ENCODE data around the gene RAG1.

Gene RAG1

DNA sequence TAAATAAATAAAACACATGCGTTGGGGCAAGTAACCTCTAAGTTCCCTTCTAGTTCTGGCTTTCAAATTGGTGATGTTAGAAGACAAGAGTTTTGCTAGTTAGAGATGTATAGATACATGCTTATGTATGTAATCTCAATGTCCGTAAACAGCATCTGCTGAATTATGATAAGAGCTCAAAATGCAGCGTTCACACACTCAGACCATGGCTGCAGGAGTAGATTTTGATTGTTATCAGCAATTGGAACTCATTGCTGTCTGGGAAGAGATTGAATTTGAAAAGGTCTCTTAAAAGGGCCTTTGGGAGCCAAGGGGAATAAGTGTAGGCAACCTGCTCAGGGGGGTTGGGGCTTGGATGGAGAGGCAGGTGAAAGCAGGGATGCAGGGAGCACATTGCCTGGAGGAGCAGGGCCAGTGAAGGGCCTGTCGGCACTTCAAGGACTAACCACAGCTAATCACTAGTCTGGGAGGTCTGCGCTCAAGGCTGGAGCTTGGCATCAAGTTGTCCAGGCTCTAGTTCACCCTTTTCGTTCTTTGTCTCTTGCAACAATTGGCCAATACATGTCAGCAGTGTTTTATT, 2.7 kb upstream of the RAG1 start:
- no peaks in the 10 kb centered on the region for H3K36me3 ChIP-seq (ENCODE audit: control insufficient read depth, insufficient read depth, low read length)
- H3K9me3 ChIP-seq (ENCODE audit: control insufficient read depth, low read length) = no peaks in the 10 kb centered on the region
- 87 to 92% methylated on average over 5 of the region's 6 CpGs for WGBS, 2 experiments (ENCODE audit: insufficient coverage in 2 of 2)
- no peak overlapping the region for H3K27ac ChIP-seq (ENCODE audit: low read depth, low read length, severe bottlenecking)
- no peak overlapping the region for H3K4me3 ChIP-seq (ENCODE audit: extremely low read depth, insufficient read depth, low read length, poor library complexity, severe bottlenecking)
- no peaks in the 10 kb centered on the region for H3K4me1 ChIP-seq (ENCODE audit: control insufficient read depth, insufficient read depth, low read length, poor library complexity, severe bottlenecking)

DNA sequence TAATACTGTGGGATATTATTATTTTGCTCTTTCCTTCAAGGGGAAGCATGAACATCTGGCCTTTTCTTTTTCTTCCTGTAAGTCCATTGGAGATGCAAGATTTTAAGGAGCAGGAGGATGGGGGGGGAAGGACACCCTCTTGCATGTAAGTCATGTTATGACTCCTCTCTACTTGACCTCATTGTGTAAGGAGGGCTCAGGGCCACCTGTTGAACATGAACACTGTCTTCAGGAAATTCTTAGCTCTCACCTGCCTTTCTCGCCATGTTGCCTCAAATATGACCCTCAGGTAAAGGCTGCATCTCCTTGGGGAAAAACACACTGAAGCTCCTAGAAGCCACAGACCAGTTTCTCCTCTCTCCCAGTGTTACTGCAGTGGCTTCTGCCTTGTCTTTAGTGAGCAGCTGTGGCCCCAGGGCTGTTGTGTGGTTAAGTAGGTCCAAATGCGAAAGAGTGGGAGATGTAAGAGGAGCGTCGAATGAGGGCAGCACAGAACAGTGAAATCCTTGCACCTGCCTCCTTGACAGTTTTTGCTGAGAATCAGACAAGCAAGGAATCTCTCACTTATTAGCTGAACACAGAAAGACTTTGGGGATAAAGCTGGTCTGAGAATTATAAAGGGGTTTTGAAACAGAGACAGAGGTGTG, 1.3 kb upstream of the RAG1 start:
- Histone ChIP-seq H3K4me1 (ENCODE audit: control insufficient read depth, insufficient read depth, low read length, poor library complexity, severe bottlenecking) (no peaks in the 10 kb centered on the region), H3K9me3 (ENCODE audit: control insufficient read depth, low read length) (no peaks in the 10 kb centered on the region), H3K27ac (ENCODE audit: low read depth, low read length, severe bottlenecking) (no peak overlapping the region), H3K4me3 (ENCODE audit: extremely low read depth, insufficient read depth, low read length, poor library complexity, severe bottlenecking) (no peak overlapping the region), H3K36me3 (ENCODE audit: control insufficient read depth, insufficient read depth, low read length) (no peaks in the 10 kb centered on the region)
- 83 to 90% methylated on average over 3 to 4 of the region's 4 CpGs for WGBS, 2 experiments (ENCODE audit: insufficient coverage in 2 of 2)

DNA sequence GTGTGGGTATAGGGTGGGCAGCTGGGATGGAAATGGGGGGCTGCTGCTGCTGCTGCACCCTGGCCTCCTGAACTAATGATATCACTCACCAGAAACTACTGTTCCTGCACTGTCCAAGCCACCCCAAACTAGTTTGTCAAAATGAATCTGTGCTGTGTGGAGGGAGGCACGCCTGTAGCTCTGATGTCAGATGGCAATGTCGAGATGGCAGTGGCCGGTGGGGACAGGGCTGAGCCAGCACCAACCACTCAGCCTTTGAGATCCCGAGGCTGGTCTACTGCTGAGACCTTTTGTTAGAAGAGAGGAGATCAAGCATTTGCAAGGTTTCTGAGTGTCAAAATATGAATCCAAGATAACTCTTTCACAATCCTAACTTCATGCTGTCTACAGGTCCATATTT, 1.3 kb downstream of the RAG1 start:
- no peaks in the 10 kb centered on the region for H3K36me3 ChIP-seq (ENCODE audit: control insufficient read depth, insufficient read depth, low read length)
- no peaks in the 10 kb centered on the region for H3K9me3 ChIP-seq (ENCODE audit: control insufficient read depth, low read length)
- no peak overlapping the region for H3K4me3 ChIP-seq (ENCODE audit: extremely low read depth, insufficient read depth, low read length, poor library complexity, severe bottlenecking)
- H3K27ac ChIP-seq (ENCODE audit: low read depth, low read length, severe bottlenecking) = no peak overlapping the region
- no peaks in the 10 kb centered on the region for H3K4me1 ChIP-seq (ENCODE audit: control insufficient read depth, insufficient read depth, low read length, poor library complexity, severe bottlenecking)
- WGBS, 2 experiments (ENCODE audit: insufficient coverage in 2 of 2) = 75 to 94% methylated on average over 4 of the region's 4 CpGs

DNA sequence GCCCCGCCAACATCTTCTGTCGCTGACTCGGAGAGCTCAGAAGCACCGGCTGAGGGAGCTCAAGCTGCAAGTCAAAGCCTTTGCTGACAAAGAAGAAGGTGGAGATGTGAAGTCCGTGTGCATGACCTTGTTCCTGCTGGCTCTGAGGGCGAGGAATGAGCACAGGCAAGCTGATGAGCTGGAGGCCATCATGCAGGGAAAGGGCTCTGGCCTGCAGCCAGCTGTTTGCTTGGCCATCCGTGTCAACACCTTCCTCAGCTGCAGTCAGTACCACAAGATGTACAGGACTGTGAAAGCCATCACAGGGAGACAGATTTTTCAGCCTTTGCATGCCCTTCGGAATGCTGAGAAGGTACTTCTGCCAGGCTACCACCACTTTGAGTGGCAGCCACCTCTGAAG, 6.7 kb downstream of the RAG1 start:
- no peaks in the 10 kb centered on the region for H3K9me3 ChIP-seq (ENCODE audit: control insufficient read depth, low read length)
- H3K27ac ChIP-seq (ENCODE audit: low read depth, low read length, severe bottlenecking) = no peak overlapping the region
- no peaks in the 10 kb centered on the region for H3K36me3 ChIP-seq (ENCODE audit: control insufficient read depth, insufficient read depth, low read length)
- no peaks in the 10 kb centered on the region for H3K4me1 ChIP-seq (ENCODE audit: control insufficient read depth, insufficient read depth, low read length, poor library complexity, severe bottlenecking)
- no peak overlapping the region for H3K4me3 ChIP-seq (ENCODE audit: extremely low read depth, insufficient read depth, low read length, poor library complexity, severe bottlenecking)
- 89 to 96% methylated on average over 8 of the region's 8 CpGs for WGBS, 2 experiments (ENCODE audit: insufficient coverage in 2 of 2)

DNA sequence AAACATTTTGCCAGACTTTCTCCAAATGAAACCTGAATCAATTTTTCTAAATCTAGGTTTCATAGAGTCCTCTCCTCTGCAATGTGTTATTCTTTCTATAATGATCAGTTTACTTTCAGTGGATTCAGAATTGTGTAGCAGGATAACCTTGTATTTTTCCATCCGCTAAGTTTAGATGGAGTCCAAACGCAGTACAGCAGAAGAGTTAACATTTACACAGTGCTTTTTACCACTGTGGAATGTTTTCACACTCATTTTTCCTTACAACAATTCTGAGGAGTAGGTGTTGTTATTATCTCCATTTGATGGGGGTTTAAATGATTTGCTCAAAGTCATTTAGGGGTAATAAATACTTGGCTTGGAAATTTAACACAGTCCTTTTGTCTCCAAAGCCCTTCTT, 9.6 kb downstream of the RAG1 start:
- H3K4me1 ChIP-seq (ENCODE audit: control insufficient read depth, insufficient read depth, low read length, poor library complexity, severe bottlenecking) = no peaks in the 10 kb centered on the region
- H3K36me3 ChIP-seq (ENCODE audit: control insufficient read depth, insufficient read depth, low read length) = no peaks in the 10 kb centered on the region
- H3K9me3 ChIP-seq (ENCODE audit: control insufficient read depth, low read length) = peaks cover 10% of the 10 kb centered on the region
- H3K4me3 ChIP-seq (ENCODE audit: extremely low read depth, insufficient read depth, low read length, poor library complexity, severe bottlenecking) = no peak overlapping the region
- WGBS, 2 experiments (ENCODE audit: insufficient coverage in 2 of 2) = no CpG with 5 or more reads among the region's 2 CpGs
- H3K27ac ChIP-seq (ENCODE audit: low read depth, low read length, severe bottlenecking) = peak overlapping the region; percentile 47

DNA sequence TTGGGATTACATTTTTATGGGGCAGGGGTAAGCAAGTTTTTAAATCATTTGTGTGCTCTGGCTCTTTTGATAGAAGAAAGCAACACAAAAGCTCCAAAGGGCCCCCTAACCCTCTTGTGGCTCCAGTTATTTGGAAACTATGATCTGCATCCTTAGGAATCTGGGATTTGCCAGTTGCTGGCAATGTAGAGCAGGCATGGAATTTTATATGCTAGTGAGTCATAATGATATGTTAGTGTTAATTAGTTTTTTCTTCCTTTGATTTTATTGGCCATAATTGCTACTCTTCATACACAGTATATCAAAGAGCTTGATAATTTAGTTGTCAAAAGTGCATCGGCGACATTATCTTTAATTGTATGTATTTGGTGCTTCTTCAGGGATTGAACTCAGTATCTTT, 10.1 kb downstream of the RAG1 start:
- H3K9me3 ChIP-seq (ENCODE audit: control insufficient read depth, low read length) = peaks cover 10% of the 10 kb centered on the region
- no peaks in the 10 kb centered on the region for H3K4me1 ChIP-seq (ENCODE audit: control insufficient read depth, insufficient read depth, low read length, poor library complexity, severe bottlenecking)
- H3K27ac ChIP-seq (ENCODE audit: low read depth, low read length, severe bottlenecking) = peak overlapping the region; percentile 47
- no peaks in the 10 kb centered on the region for H3K36me3 ChIP-seq (ENCODE audit: control insufficient read depth, insufficient read depth, low read length)
- H3K4me3 ChIP-seq (ENCODE audit: extremely low read depth, insufficient read depth, low read length, poor library complexity, severe bottlenecking) = no peak overlapping the region
- no CpG with 5 or more reads among the region's 2 CpGs for WGBS, 2 experiments (ENCODE audit: insufficient coverage in 2 of 2)

DNA sequence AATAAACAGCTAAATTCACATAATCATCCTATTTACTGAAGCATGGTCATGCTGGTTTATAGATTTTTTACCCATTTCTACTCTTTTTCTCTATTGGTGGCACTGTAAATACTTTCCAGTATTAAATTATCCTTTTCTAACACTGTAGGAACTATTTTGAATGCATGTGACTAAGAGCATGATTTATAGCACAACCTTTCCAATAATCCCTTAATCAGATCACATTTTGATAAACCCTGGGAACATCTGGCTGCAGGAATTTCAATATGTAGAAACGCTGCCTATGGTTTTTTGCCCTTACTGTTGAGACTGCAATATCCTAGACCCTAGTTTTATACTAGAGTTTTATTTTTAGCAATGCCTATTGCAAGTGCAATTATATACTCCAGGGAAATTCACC, 10.7 kb downstream of the RAG1 start:
- WGBS, 2 experiments (ENCODE audit: insufficient coverage in 2 of 2) = no CpG with 5 or more reads among the region's 1 CpG
- no peaks in the 10 kb centered on the region for H3K36me3 ChIP-seq (ENCODE audit: control insufficient read depth, insufficient read depth, low read length)
- H3K4me3 ChIP-seq (ENCODE audit: extremely low read depth, insufficient read depth, low read length, poor library complexity, severe bottlenecking) = no peak overlapping the region
- peaks cover 10% of the 10 kb centered on the region for H3K9me3 ChIP-seq (ENCODE audit: control insufficient read depth, low read length)
- H3K4me1 ChIP-seq (ENCODE audit: control insufficient read depth, insufficient read depth, low read length, poor library complexity, severe bottlenecking) = no peaks in the 10 kb centered on the region
- no peak overlapping the region for H3K27ac ChIP-seq (ENCODE audit: low read depth, low read length, severe bottlenecking)

DNA sequence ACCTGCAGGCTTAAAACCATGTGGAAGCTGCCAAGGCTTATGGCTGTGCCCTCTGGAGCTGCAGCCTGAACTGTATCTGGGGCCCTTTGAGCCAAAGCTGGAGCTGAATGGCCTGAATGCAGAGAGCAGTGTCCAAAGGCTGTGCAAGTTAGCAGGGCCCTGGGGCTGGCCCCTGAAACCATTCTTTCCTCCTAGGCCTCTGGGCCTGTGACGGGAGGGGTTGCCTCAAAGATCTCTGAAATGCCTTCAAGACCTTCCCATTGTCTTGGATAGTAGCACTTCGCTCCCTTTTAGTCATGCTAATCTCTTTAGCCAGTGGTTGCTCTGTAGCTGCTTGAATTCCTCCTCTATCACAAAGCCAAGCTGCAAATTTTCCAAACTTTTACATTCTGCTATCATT, 13.7 kb downstream of the RAG1 start:
- peaks cover 10% of the 10 kb centered on the region for H3K9me3 ChIP-seq (ENCODE audit: control insufficient read depth, low read length)
- H3K27ac ChIP-seq (ENCODE audit: low read depth, low read length, severe bottlenecking) = no peak overlapping the region
- H3K4me1 ChIP-seq (ENCODE audit: control insufficient read depth, insufficient read depth, low read length, poor library complexity, severe bottlenecking) = no peaks in the 10 kb centered on the region
- WGBS, 2 experiments (ENCODE audit: insufficient coverage in 2 of 2) = 75 to 79% methylated on average over 2 of the region's 2 CpGs
- no peaks in the 10 kb centered on the region for H3K36me3 ChIP-seq (ENCODE audit: control insufficient read depth, insufficient read depth, low read length)
- no peak overlapping the region for H3K4me3 ChIP-seq (ENCODE audit: extremely low read depth, insufficient read depth, low read length, poor library complexity, severe bottlenecking)

DNA sequence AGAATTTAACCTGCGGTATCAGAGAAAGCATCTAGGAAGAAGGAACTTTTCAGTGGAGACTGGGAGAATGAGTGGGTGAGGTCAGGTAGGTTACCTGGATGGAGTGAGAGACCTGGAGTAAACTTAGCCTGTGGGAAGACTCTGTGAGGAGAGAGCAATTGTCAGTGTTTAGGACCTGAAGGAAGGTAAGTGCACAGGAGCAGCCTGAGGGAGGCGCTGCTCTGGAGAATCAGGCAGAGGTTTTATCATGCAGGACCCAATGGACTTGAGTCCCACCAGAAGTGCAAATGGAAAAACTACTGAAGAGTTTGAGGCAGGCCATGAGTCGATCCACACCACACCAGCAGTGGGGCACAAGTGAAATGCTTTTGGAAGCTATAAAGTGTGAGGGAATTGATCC, 15.9 kb downstream of the RAG1 start:
- Histone ChIP-seq H3K4me3 (ENCODE audit: extremely low read depth, insufficient read depth, low read length, poor library complexity, severe bottlenecking) (no peak overlapping the region), H3K36me3 (ENCODE audit: control insufficient read depth, insufficient read depth, low read length) (no peaks in the 10 kb centered on the region), H3K9me3 (ENCODE audit: control insufficient read depth, low read length) (peaks cover 10% of the 10 kb centered on the region), H3K4me1 (ENCODE audit: control insufficient read depth, insufficient read depth, low read length, poor library complexity, severe bottlenecking) (no peaks in the 10 kb centered on the region), H3K27ac (ENCODE audit: low read depth, low read length, severe bottlenecking) (no peak overlapping the region)
- WGBS, 2 experiments (ENCODE audit: insufficient coverage in 2 of 2) = 51 to 63% methylated on average over 2 to 3 of the region's 3 CpGs

DNA sequence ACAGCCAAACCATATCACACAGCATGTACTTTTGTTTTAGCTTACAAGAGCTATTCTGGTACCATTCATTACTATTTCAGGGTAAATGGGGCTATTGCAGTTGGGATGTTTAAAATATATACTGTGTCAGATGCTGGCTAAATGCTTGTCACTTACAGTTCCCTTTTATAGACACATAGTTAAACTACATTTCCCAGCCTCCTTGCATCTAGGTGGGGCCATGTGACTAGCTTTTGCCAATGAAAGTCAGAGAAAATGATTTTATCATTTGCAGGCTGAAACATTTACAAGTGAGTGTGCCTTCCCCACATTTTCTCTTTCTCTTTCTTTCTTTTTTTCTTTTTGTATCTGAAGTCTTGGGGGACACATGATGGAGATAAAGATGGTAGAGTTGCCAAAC, 18.7 kb downstream of the RAG1 start:
- Histone ChIP-seq H3K27ac (ENCODE audit: low read depth, low read length, severe bottlenecking) (no peak overlapping the region), H3K4me3 (ENCODE audit: extremely low read depth, insufficient read depth, low read length, poor library complexity, severe bottlenecking) (no peak overlapping the region), H3K36me3 (ENCODE audit: control insufficient read depth, insufficient read depth, low read length) (no peaks in the 10 kb centered on the region), H3K9me3 (ENCODE audit: control insufficient read depth, low read length) (peaks cover under 1% of the 10 kb centered on the region), H3K4me1 (ENCODE audit: control insufficient read depth, insufficient read depth, low read length, poor library complexity, severe bottlenecking) (no peaks in the 10 kb centered on the region)

DNA sequence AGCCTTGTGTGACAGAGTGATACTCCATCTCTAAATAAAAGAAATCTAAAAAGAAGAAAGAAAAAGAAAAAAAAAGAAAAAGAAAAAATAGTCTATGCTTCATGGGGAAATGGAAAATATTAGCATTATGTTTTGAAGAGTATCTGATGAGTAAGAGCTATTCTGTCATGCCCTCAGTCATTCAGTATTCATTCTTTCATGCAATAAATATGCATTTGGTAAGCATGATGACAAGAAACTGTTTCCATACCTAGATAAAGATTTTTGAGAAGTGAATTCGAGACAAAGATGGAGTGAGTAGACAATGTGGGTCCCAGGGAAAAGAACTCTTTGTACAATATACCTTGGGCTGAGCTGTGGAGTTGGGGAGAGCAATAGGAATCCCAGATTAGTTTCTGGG, 20.3 kb downstream of the RAG1 start:
- Histone ChIP-seq H3K4me3 (ENCODE audit: extremely low read depth, insufficient read depth, low read length, poor library complexity, severe bottlenecking) (no peak overlapping the region), H3K27ac (ENCODE audit: low read depth, low read length, severe bottlenecking) (no peak overlapping the region), H3K4me1 (ENCODE audit: control insufficient read depth, insufficient read depth, low read length, poor library complexity, severe bottlenecking) (no peaks in the 10 kb centered on the region), H3K9me3 (ENCODE audit: control insufficient read depth, low read length) (no peaks in the 10 kb centered on the region), H3K36me3 (ENCODE audit: control insufficient read depth, insufficient read depth, low read length) (no peaks in the 10 kb centered on the region)
- WGBS, 2 experiments (ENCODE audit: insufficient coverage in 2 of 2) = no CpG with 5 or more reads among the region's 1 CpG
